Activated naive CD4-positive, alpha-beta T cell treated with anti-CD3 and anti-CD28 coated beads for 36 hours (primary cell): ENCODE measurements around the gene ACSS1. TPM values are rescaled to one million over a fixed set of nuclear protein-coding genes. Genes with fewer than 3 reads are reported as not detected.

ENCODE experiments used
- total RNA-seq, 2 experiments: library from RNA; stranded (reverse); gene quantifications; one replicate each; pipeline ENCODE4 v1.2.3, GENCODE V29; 2021

The ACSS1 gene
- total RNA-seq, 2 experiments from 2014 or later = 9.4 to 10.1 TPM

Other genes with a start within 250 kb of the ACSS1 start
- gene CST7, start 108.9 kb downstream of the ACSS1 start, total RNA-seq = 10 to 100 TPM; 37.8 to 43.1 TPM
- gene APMAP, start 65.4 kb downstream of the ACSS1 start, total RNA-seq = 10 to 100 TPM; 46.9 to 50.9 TPM
- gene VSX1, start 24.0 kb upstream of the ACSS1 start, total RNA-seq = not detected
- gene ENTPD6, start 137.6 kb upstream of the ACSS1 start, total RNA-seq = 10 to 100 TPM; 63.6 to 66.6 TPM
- gene PYGB, start 189.9 kb upstream of the ACSS1 start, total RNA-seq = 10 to 100 TPM; 19.6 to 20.0 TPM